Aortic smooth muscle cell (primary cell): ENCODE measurements around the gene TOMM70. TPM values are rescaled to one million over a fixed set of nuclear protein-coding genes. Genes with fewer than 3 reads are reported as not detected.

Source experiments
- total RNA-seq: library from RNA; depleted of rRNA; stranded (reverse); fragments of >200 nt; gene quantifications from 2 replicates; pipeline ENCODE4 v1.2.3, GENCODE V29; 2014

TOMM70 gene
- total RNA-seq = 45.8 and 50.1 TPM in 2 replicates

GRCh38 chr3:100400780-100401673 is at the start of gene TOMM70, which contains the start of gene LNP1:
Gene TOMM70 (minus strand): TSS chr3:100401089. CDS start chr3:100400949, 140 bp downstream.
Gene LNP1 (plus strand): TSS chr3:100401539. CDS start chr3:100429730, 28,191 bp downstream.

DNA sequence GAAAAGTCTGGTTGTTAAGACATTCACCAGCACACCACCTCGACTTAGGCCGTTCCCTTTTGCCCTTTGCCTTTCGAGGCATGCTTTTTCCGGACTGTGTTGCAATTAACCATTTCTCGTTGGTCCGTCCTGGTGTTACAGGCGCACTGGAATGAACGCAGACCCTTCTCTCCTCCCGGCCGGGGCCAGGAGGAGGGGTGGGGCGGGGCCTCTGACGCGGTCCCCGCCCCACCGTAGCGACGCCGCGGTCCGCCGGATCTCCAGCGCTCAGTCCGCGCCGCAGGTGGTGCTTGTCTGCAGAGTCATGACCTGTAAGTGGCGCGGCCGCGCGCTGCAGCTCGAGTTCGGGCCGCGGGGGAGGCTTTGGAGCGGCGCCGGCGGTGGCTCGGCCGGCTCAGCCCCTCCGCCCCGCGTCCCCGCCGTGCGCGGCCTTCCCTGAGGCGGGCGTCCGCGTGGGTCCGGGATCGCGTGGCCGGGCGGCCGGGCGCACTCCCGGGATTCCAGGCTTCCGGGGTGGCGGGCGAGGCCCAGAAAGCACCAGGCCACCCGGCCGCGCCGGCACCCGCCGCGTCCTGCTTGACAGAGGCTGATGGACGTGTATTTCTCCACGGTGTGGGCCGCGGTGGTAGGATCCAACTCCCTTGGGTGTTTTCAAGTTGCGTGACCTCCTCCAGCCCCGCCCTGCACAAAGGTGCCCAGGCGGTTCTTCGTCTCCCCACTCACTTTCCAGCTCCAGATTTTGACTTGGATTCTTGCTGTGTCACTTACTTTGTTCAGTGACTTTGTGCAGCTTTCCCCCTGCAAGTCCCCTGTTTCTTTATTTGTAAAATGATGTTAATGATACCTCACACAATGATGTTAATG is 66.2 kb downstream of the TOMM70 start, which contains the start of gene NIT2:
NIT2 (plus strand) TSS at position 270 of the 864 bp plus-strand sequence; CDS start at position 305, 35 bp downstream.

Other genes with a start within 250 kb of the TOMM70 start
- 63.3 and 68.8 TPM in 2 replicates for gene TBC1D23, start 140.1 kb downstream of the TOMM70 start, total RNA-seq
- 13.6 and 21.6 TPM in 2 replicates for gene NIT2, start 66.3 kb downstream of the TOMM70 start, total RNA-seq
- 5.0 and 7.3 TPM in 2 replicates for gene LNP1, start 450 bp upstream of the TOMM70 start, total RNA-seq
- 27.1 and 33.6 TPM in 2 replicates for gene TMEM45A, start 91.5 kb upstream of the TOMM70 start, total RNA-seq
- gene ADGRG7, start 208.5 kb upstream of the TOMM70 start, total RNA-seq = 52.7 TPM in 1 of 2 replicates, not detected in the other